Liver (tissue), 9 donors: ENCODE measurements around the gene DYRK1A. TPM values are rescaled to one million over a fixed set of nuclear protein-coding genes. Genes with fewer than 3 reads are reported as not detected.

ENCODE experiments used
- DNase-seq: peaks from one replicate; pipeline ENCODE4 v3.0.0-alpha.2; 2017; ENCODE audit warnings: low spot score
- H3K27ac ChIP-seq, 2 donors: one replicate each; pipeline ENCODE4 v1.7.0; 2013; ENCODE audit warnings: inconsistent platforms in 2 of 2, low read length in 2 of 2, control low read depth in 1 of 2, low read depth in 1 of 2, mild to moderate bottlenecking in 1 of 2
- H3K27me3 ChIP-seq, 4 donors: one replicate each; pipeline versions ENCODE4 v1.6.1 to v1.7.0; 2013; ENCODE audit warnings: low read length in 3 of 4, inconsistent platforms in 1 of 4, mild to moderate bottlenecking in 1 of 4, moderate library complexity in 1 of 4; ENCODE audit not compliant: control insufficient read depth in 4 of 4, insufficient read depth in 4 of 4
- H3K36me3 ChIP-seq, 4 donors: one replicate each; pipeline versions ENCODE4 v1.6.1 to v1.7.0; 2013; ENCODE audit warnings: low read length in 3 of 4, mild to moderate bottlenecking in 3 of 4, low read depth in 1 of 4, moderate library complexity in 1 of 4; ENCODE audit not compliant: control insufficient read depth in 4 of 4, insufficient read depth in 3 of 4
- H3K4me1 ChIP-seq, 4 donors: one replicate each; pipeline versions ENCODE4 v1.6.1 to v1.7.0; 2013; ENCODE audit warnings: low read length in 3 of 4, mild to moderate bottlenecking in 3 of 4, moderate library complexity in 1 of 4; ENCODE audit not compliant: control insufficient read depth in 4 of 4, insufficient read depth in 4 of 4
- H3K4me3 ChIP-seq, 3 donors: one replicate each; pipeline versions ENCODE4 v1.6.1 to v1.7.0; 2013; ENCODE audit warnings: low read length in 3 of 3, control low read depth in 1 of 3, low read depth in 1 of 3, mild to moderate bottlenecking in 1 of 3
- H3K9ac ChIP-seq, 2 donors: one replicate each; pipeline ENCODE4 v1.7.0; 2013; ENCODE audit warnings: low read length in 2 of 2, mild to moderate bottlenecking in 2 of 2, moderate library complexity in 2 of 2, control low read depth in 1 of 2, low read depth in 1 of 2
- H3K9me3 ChIP-seq, 4 donors: one replicate each; pipeline versions ENCODE4 v1.6.1 to v1.7.0; 2013; ENCODE audit warnings: low read length in 3 of 4; ENCODE audit not compliant: control insufficient read depth in 4 of 4
- EGR1 ChIP-seq, 2 donors: IDR thresholded peaks; 2 replicates each; pipeline ENCODE4 v1.6.1; 2016 to 2018; ENCODE audit warnings: antibody characterized with exemption in 2 of 2, low read depth in 2 of 2
- FOXA2 ChIP-seq: IDR thresholded peaks from 2 replicates; pipeline ENCODE4 v1.6.1; 2016; ENCODE audit warnings: antibody characterized with exemption
- GABPA ChIP-seq, 2 donors: IDR thresholded peaks in 1 of 2; conservative IDR thresholded peaks in 1 of 2; 2 replicates each; pipeline ENCODE4 v1.6.1; 2016; ENCODE audit warnings: antibody characterized with exemption in 2 of 2, mild to moderate bottlenecking in 1 of 2, moderate library complexity in 1 of 2
- HNF4G ChIP-seq: IDR thresholded peaks from 2 replicates; pipeline ENCODE4 v1.6.1; 2016; ENCODE audit warnings: antibody characterized with exemption
- JUND ChIP-seq, 2 donors: IDR thresholded peaks; 2 replicates each; pipeline ENCODE4 v1.6.1; 2016; ENCODE audit warnings: antibody characterized with exemption in 2 of 2
- NR2F2 ChIP-seq: IDR thresholded peaks from 2 replicates; pipeline ENCODE4 v1.6.1; 2016; ENCODE audit warnings: antibody characterized with exemption
- RAD21 ChIP-seq, 2 donors: IDR thresholded peaks; 2 replicates each; pipeline ENCODE4 v1.6.1; 2016; ENCODE audit warnings: antibody characterized with exemption in 2 of 2, mild to moderate bottlenecking in 2 of 2
- TAF1 ChIP-seq: conservative IDR thresholded peaks from 2 replicates; pipeline ENCODE4 v1.6.1; 2016; ENCODE audit warnings: antibody characterized with exemption, mild to moderate bottlenecking
- YY1 ChIP-seq: IDR thresholded peaks from 2 replicates; pipeline ENCODE4 v1.6.1; 2016; ENCODE audit warnings: antibody characterized with exemption, mild to moderate bottlenecking
- WGBS: extraction: QIAGEN DNeasy Blood & Tissue Kit; methylation state at CpG from one replicate; pipeline ENCODE4 v1.1.7; 2013; 5-methylcytosine and 5-hydroxymethylcytosine counted together
- polyA plus RNA-seq, 2 donors: library from polyadenylated mRNA; stranded (reverse) in 1 of 2; unstranded in 1 of 2; fragments of 200-250 nt in 1 of 2; fragments of >200 nt in 1 of 2; fragmentation: Nextera tagmentation in 1 of 2; extraction: Ambion mirVana in 1 of 2; gene quantifications; one replicate each; pipeline versions ENCODE4 v1.2.1 to v1.2.3, GENCODE V29; 2013 to 2015
- total RNA-seq, 2 donors: library from RNA; depleted of rRNA; stranded (reverse); fragments of >200 nt; gene quantifications; one replicate each; pipeline ENCODE4 v1.2.3, GENCODE V29; 2014
- TF ChIP-seq, protein P1 (sequence below): IDR thresholded peaks from 2 replicates; pipeline ENCODE4 v1.6.1; 2016; ENCODE audit warnings: antibody characterized with exemption
- TF ChIP-seq, protein P2 (sequence below): IDR thresholded peaks from 2 replicates; pipeline ENCODE4 v1.6.1; 2016; ENCODE audit warnings: antibody characterized with exemption
- TF ChIP-seq, protein P3 (sequence below): IDR thresholded peaks from 2 replicates; pipeline ENCODE4 v1.6.1; 2016; ENCODE audit warnings: antibody characterized with exemption
- TF ChIP-seq, protein P4 (sequence below): fragments of 150-350 bp; IDR thresholded peaks from 2 replicates; pipeline ENCODE4 v1.5.1; 2017; ENCODE audit warnings: improper control_type of control experiment, low read depth, low read length; ENCODE audit not compliant: missing input control
- TF ChIP-seq, protein P5 (sequence below): IDR thresholded peaks from 2 replicates; pipeline ENCODE4 v1.6.1; 2016; ENCODE audit warnings: antibody characterized with exemption, mild to moderate bottlenecking
- donor health status: healthy.
- donor health status: healthy.
- donor health status: healthy.
- donor health status: healthy.
- donor health status: healthy.

Gene DYRK1A
- total and polyA plus RNA-seq, 4 donors = 5.1 to 58.3 (median 22.9) TPM

DNA sequence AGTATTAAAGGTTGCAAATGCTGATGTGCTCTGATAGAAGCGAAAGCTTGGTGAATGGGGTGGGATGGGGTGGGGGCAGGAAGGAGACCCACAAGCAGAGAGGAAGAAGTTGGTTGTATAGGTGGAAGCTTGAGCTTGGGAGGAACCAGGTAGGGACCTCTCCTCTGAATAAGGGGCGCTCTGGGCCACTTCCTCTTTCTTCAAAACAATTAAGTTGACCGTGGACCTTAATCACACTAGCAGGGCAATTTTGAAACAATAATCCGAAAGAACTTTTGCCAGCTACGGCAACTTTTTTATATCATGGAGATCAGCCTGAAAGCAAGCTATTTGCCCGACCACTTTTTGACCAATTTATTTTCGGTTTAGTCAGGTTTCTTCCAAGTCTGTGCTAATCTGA lies 1.9 kb upstream of the DYRK1A start:
- peaks cover 2 to 25% (median 10%) of the 10 kb centered on the region in 4 donors for H3K4me1 ChIP-seq
- 68% methylated on average over 7 of the region's 7 CpGs for WGBS
- no peak overlapping the region for H3K4me3 ChIP-seq
- DNase-seq = no peak
- H3K36me3 ChIP-seq = no peaks in the 10 kb centered on the region
- peak overlapping the region; percentile 93 to 97 for H3K9ac ChIP-seq
- TF ChIP-seq YY1 (no peak), RAD21 (IDR thresholded peaks at IDR 0.05) (no peak), HNF4G (no peak), TAF1 (no peak), NR2F2 (no peak), EGR1 (IDR thresholded peaks at IDR 0.05; ENCODE audit: low read depth in 2 of 2) (no peak), GABPA (IDR thresholded peaks at IDR 0.05 in 1 of 2, conservative IDR thresholded peaks at IDR 0.05 in 1 of 2) (no peak), FOXA2 (no peak), JUND (IDR thresholded peaks at IDR 0.05) (no peak)
- TF ChIP-seq, protein P1, sequence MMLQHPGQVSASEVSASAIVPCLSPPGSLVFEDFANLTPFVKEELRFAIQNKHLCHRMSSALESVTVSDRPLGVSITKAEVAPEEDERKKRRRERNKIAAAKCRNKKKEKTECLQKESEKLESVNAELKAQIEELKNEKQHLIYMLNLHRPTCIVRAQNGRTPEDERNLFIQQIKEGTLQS = no peak
- TF ChIP-seq, protein P2, sequence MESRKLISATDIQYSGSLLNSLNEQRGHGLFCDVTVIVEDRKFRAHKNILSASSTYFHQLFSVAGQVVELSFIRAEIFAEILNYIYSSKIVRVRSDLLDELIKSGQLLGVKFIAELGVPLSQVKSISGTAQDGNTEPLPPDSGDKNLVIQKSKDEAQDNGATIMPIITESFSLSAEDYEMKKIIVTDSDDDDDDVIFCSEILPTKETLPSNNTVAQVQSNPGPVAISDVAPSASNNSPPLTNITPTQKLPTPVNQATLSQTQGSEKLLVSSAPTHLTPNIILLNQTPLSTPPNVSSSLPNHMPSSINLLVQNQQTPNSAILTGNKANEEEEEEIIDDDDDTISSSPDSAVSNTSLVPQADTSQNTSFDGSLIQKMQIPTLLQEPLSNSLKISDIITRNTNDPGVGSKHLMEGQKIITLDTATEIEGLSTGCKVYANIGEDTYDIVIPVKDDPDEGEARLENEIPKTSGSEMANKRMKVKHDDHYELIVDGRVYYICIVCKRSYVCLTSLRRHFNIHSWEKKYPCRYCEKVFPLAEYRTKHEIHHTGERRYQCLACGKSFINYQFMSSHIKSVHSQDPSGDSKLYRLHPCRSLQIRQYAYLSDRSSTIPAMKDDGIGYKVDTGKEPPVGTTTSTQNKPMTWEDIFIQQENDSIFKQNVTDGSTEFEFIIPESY = no peak
- TF ChIP-seq, protein P3, sequence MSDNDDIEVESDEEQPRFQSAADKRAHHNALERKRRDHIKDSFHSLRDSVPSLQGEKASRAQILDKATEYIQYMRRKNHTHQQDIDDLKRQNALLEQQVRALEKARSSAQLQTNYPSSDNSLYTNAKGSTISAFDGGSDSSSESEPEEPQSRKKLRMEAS = no peak
- TF ChIP-seq, protein P4, sequence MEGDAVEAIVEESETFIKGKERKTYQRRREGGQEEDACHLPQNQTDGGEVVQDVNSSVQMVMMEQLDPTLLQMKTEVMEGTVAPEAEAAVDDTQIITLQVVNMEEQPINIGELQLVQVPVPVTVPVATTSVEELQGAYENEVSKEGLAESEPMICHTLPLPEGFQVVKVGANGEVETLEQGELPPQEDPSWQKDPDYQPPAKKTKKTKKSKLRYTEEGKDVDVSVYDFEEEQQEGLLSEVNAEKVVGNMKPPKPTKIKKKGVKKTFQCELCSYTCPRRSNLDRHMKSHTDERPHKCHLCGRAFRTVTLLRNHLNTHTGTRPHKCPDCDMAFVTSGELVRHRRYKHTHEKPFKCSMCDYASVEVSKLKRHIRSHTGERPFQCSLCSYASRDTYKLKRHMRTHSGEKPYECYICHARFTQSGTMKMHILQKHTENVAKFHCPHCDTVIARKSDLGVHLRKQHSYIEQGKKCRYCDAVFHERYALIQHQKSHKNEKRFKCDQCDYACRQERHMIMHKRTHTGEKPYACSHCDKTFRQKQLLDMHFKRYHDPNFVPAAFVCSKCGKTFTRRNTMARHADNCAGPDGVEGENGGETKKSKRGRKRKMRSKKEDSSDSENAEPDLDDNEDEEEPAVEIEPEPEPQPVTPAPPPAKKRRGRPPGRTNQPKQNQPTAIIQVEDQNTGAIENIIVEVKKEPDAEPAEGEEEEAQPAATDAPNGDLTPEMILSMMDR = no peak
- TF ChIP-seq, protein P5, sequence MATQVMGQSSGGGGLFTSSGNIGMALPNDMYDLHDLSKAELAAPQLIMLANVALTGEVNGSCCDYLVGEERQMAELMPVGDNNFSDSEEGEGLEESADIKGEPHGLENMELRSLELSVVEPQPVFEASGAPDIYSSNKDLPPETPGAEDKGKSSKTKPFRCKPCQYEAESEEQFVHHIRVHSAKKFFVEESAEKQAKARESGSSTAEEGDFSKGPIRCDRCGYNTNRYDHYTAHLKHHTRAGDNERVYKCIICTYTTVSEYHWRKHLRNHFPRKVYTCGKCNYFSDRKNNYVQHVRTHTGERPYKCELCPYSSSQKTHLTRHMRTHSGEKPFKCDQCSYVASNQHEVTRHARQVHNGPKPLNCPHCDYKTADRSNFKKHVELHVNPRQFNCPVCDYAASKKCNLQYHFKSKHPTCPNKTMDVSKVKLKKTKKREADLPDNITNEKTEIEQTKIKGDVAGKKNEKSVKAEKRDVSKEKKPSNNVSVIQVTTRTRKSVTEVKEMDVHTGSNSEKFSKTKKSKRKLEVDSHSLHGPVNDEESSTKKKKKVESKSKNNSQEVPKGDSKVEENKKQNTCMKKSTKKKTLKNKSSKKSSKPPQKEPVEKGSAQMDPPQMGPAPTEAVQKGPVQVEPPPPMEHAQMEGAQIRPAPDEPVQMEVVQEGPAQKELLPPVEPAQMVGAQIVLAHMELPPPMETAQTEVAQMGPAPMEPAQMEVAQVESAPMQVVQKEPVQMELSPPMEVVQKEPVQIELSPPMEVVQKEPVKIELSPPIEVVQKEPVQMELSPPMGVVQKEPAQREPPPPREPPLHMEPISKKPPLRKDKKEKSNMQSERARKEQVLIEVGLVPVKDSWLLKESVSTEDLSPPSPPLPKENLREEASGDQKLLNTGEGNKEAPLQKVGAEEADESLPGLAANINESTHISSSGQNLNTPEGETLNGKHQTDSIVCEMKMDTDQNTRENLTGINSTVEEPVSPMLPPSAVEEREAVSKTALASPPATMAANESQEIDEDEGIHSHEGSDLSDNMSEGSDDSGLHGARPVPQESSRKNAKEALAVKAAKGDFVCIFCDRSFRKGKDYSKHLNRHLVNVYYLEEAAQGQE = no peak
- no peaks in the 10 kb centered on the region for H3K27me3 ChIP-seq
- H3K27ac ChIP-seq = peak overlapping the region; percentile 99
- H3K9me3 ChIP-seq = no peaks in the 10 kb centered on the region
